SKM-1 treated with dmso at 0.1 percent for 144 hours (cell line): ENCODE results near the gene DCUN1D1.

Experiments
- DNase-seq: peaks from one replicate; lab custom pipeline; 2025; ENCODE audit not compliant: unreplicated experiment; lab: John Stamatoyannopoulos, UW

DCUN1D1 gene

GRCh38 chr3:182902236-182902635 lies 78.1 kb downstream of the DCUN1D1 start:
- no peak for DNase-seq

- DNase-seq, result no peak
Observed at GRCh38 chr3:182896553-182896952, 83.8 kb downstream of the DCUN1D1 start.

GRCh38 chr3:182895513-182896112 lies 84.7 kb downstream of the DCUN1D1 start:
- DNase-seq, result no peak

- no peak for DNase-seq
Observed at GRCh38 chr3:182892226-182892625, 88.1 kb downstream of the DCUN1D1 start.

- DNase-seq, result no peak
Observed at GRCh38 chr3:182891364-182891763, 89.0 kb downstream of the DCUN1D1 start.

GRCh38 chr3:182889948-182890629 lies 90.2 kb downstream of the DCUN1D1 start:
- DNase-seq, result no peak
